Body of pancreas (tissue), 4 donors: ENCODE measurements around the gene MYO1H. TPM values are rescaled to one million over a fixed set of nuclear protein-coding genes. Genes with fewer than 3 reads are reported as not detected.

ENCODE experiments used
- ATAC-seq: fragments of 150-250 bp; one replicate; pipeline ENCODE4 v1.9.1; 2016
- DNase-seq, 4 donors: peaks; one replicate each; pipeline ENCODE4 v3.0.0-alpha.2; 2019
- H3K27ac ChIP-seq, 4 donors: fragments of 200-600 bp; sonication (generic); 1 replicate in 3 of 4; 2 replicates in 1 of 4; pipeline versions ENCODE4 v1.5.1 to v1.6.1; 2016 to 2019; ENCODE audit warnings: mild to moderate bottlenecking in 1 of 4, mixed read lengths in 1 of 4, moderate library complexity in 1 of 4
- H3K27me3 ChIP-seq, 2 donors: fragments of 200-600 bp; sonication (generic); one replicate each; pipeline ENCODE4 v1.6.0; 2016; ENCODE audit warnings: mild to moderate bottlenecking in 1 of 2
- H3K36me3 ChIP-seq, 2 donors: fragments of 200-600 bp; sonication (generic); replicated peaks in 1 of 2; 2 replicates each; pipeline ENCODE4 v1.5.1; 2016; ENCODE audit warnings: low read depth in 2 of 2; ENCODE audit not compliant: insufficient read depth in 1 of 2
- H3K4me1 ChIP-seq: fragments of 200-600 bp; sonication (generic); one replicate; pipeline ENCODE4 v1.6.0; 2016
- H3K4me3 ChIP-seq, 2 donors: fragments of 200-600 bp; sonication (generic); 1 replicate in 1 of 2; 2 replicates in 1 of 2; pipeline ENCODE4 v1.5.1; 2016 to 2019
- H3K9me3 ChIP-seq, 3 donors: fragments of 200-600 bp; sonication (generic); 1 replicate in 2 of 3; 2 replicates in 1 of 3; pipeline ENCODE4 v1.5.1; 2016
- POLR2A ChIP-seq, 3 donors: fragments of 450-650 bp; IDR thresholded peaks; one replicate each; pipeline ENCODE4 v1.6.1; 2016; ENCODE audit warnings: antibody characterized with exemption in 3 of 3, mild to moderate bottlenecking in 2 of 3
- WGBS, 2 donors: methylation state at CpG; one replicate each; pipeline ENCODE4 v1.1.5; 2017; 5-methylcytosine and 5-hydroxymethylcytosine counted together
- intact Hi-C: fragments of 100-400 bp; cut with DNase I; formaldehyde crosslinking; loops from one replicate; pipeline ENCODE4 v1.15.1; 2023
- total RNA-seq, 2 donors: library from RNA; depleted of rRNA; stranded (reverse); fragments of >200 nt; gene quantifications; one replicate each; pipeline ENCODE4 v1.1.0, GENCODE V29; 2016
- TF ChIP-seq, protein P1 (sequence below), 7 experiments: fragments of 450-650 bp in 4 of 7; fragments of 200-600 bp in 3 of 7; sonication (generic) in 3 of 7; IDR thresholded peaks; one replicate each; pipeline ENCODE4 v1.5.1; 2016 to 2019; ENCODE audit warnings: antibody characterized with exemption in 7 of 7

Gene MYO1H
- total RNA-seq, 2 donors from 2014 or later: not detected

- peaks cover 43% of the 10 kb centered on the region for H3K4me1 ChIP-seq
- TF ChIP-seq, protein P1, sequence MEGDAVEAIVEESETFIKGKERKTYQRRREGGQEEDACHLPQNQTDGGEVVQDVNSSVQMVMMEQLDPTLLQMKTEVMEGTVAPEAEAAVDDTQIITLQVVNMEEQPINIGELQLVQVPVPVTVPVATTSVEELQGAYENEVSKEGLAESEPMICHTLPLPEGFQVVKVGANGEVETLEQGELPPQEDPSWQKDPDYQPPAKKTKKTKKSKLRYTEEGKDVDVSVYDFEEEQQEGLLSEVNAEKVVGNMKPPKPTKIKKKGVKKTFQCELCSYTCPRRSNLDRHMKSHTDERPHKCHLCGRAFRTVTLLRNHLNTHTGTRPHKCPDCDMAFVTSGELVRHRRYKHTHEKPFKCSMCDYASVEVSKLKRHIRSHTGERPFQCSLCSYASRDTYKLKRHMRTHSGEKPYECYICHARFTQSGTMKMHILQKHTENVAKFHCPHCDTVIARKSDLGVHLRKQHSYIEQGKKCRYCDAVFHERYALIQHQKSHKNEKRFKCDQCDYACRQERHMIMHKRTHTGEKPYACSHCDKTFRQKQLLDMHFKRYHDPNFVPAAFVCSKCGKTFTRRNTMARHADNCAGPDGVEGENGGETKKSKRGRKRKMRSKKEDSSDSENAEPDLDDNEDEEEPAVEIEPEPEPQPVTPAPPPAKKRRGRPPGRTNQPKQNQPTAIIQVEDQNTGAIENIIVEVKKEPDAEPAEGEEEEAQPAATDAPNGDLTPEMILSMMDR (IDR thresholded peaks at IDR 0.05): no peak
- TF ChIP-seq POLR2A (IDR thresholded peaks at IDR 0.05): no peak
- ATAC-seq (no peak), DNase-seq (no peak)
- no peaks in the 10 kb centered on the region for H3K9me3 ChIP-seq
- H3K36me3 ChIP-seq: peaks cover 0 to 1% of the 10 kb centered on the region in 2 donors
- intact Hi-C loops: no loop called here
- no peak overlapping the region for H3K4me3 ChIP-seq
- WGBS, 2 donors: 87 to 89% methylated on average over 14 of the region's 14 CpGs
- no peaks in the 10 kb centered on the region for H3K27me3 ChIP-seq
- H3K27ac ChIP-seq: peak overlapping the region in 1 of 4 donors; percentile 86
These were observed 117.1 kb downstream of the MYO1H start for GRCh38 chr12:109464642-109465351.

DNA sequence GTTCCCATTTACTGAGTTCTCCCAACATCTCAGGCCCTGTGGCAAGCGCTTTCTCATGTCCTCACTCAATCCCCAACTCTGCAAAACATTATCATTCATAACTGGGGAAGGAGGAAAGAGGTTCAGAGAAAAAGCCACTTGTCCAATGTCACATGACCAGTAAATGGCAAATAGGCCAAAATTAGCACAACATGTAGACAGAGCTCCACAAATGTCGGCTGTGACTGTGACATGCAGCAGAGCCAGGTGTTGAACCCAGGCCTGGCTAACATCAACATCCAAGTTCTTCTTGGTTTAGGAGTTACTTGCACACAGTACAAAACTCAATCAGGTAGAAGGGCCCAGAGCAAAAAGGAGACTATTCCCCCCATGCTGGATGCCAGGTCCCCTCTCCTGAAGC is 118.6 kb downstream of the MYO1H start:
- no peak overlapping the region for H3K4me3 ChIP-seq
- H3K27me3 ChIP-seq: no peaks in the 10 kb centered on the region
- 72 to 79% methylated on average over 2 of the region's 2 CpGs for WGBS, 2 donors
- intact Hi-C loops: no loop called here
- DNase-seq (no peak), ATAC-seq (no peak)
- TF ChIP-seq POLR2A (IDR thresholded peaks at IDR 0.05): no peak
- TF ChIP-seq, protein P1 (IDR thresholded peaks at IDR 0.05): no peak
- no peaks in the 10 kb centered on the region for H3K9me3 ChIP-seq
- H3K4me1 ChIP-seq: peaks cover 34% of the 10 kb centered on the region
- no peak overlapping the region for H3K27ac ChIP-seq
- H3K36me3 ChIP-seq: peaks cover 0 to 1% of the 10 kb centered on the region in 2 donors

DNA sequence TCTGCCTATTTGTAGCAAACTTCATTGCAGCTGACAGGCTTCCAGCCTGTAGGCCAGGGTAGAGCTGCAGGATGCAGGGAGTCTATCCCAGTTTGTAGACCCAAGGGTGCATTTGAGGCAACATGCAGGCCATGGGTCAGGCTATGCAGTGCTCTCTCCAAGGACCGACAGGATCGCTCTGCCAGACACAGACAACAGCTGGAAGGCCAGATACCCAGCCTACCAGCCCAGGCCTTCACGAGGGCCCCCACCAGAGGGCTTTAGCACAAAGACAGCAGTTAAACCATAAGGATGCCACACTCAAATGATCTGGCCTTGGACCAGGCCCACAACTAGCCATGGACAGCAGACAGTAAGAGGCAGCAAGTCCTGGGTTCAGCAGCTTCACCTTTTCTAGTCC is 119.1 kb downstream of the MYO1H start:
- H3K36me3 ChIP-seq: peaks cover 0 to 1% of the 10 kb centered on the region in 2 donors
- H3K4me3 ChIP-seq: no peak overlapping the region
- H3K27me3 ChIP-seq: no peaks in the 10 kb centered on the region
- intact Hi-C loops: no loop called here
- H3K9me3 ChIP-seq: no peaks in the 10 kb centered on the region
- WGBS, 2 donors: 62 to 74% methylated on average over 3 of the region's 3 CpGs
- ATAC-seq (no peak), DNase-seq (no peak)
- no peak for TF ChIP-seq POLR2A (IDR thresholded peaks at IDR 0.05)
- TF ChIP-seq, protein P1 (IDR thresholded peaks at IDR 0.05): no peak
- H3K4me1 ChIP-seq: peaks cover 29% of the 10 kb centered on the region
- no peak overlapping the region for H3K27ac ChIP-seq

GRCh38 chr12:109467978-109468676 is 120.4 kb downstream of the MYO1H start:
- H3K36me3 ChIP-seq: peaks cover 0 to 1% of the 10 kb centered on the region in 2 donors
- no peaks in the 10 kb centered on the region for H3K27me3 ChIP-seq
- no peak overlapping the region for H3K27ac ChIP-seq
- H3K4me3 ChIP-seq: no peak overlapping the region
- WGBS, 2 donors: 76 to 85% methylated on average over 7 to 8 of the region's 8 CpGs
- TF ChIP-seq, protein P1 (IDR thresholded peaks at IDR 0.05): no peak
- TF ChIP-seq POLR2A (IDR thresholded peaks at IDR 0.05): no peak
- DNase-seq (no peak), ATAC-seq (no peak)
- intact Hi-C loops: no loop called here
- H3K4me1 ChIP-seq: peaks cover 16% of the 10 kb centered on the region
- no peaks in the 10 kb centered on the region for H3K9me3 ChIP-seq
